ENCODE results near the gene THY1.

Gene THY1

DNA sequence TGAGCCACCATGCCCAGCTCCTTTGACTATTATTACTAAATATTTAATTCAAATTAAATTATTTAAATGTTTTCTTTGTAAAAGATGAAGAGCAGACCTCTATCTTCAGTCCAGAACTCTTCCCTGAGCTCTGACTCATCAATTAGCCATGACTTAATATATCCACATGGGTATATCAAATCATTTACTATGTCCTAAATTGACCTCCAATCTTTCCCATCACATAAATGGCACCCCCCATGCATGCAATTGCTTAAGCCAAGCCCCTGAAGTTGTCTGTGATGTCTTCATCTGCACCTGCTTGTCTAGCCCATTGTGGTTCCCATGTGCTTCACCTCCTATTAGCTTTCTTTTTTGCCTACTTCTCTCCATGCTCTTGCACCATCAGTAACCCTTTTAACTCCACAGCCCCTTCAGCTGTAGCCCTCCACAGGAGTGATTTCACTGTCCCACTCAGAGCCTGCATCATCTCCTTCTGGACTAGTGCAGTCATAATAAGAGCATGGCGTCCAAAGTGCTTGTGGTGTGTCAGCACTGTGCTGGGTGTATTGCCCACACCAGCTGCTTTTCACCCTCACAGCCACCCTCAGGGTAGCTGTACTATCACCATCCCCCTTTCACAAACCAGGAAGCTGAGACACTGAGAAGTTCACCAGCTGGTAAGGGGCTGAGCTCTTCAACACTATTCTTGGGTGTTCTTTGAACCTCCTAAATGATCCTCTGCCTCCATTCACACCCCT, 11.8 kb upstream of the THY1 start:
- no peak overlapping the region for H2AFZ ChIP-seq (ENCODE audit: low read length)
- no peak overlapping the region for H3K27ac ChIP-seq (ENCODE audit: low read length)
- TF ChIP-seq EZH2 (optimal IDR thresholded peaks at IDR 0.05; ENCODE audit: low read depth, low read length) (no peak), EZH2phosphoT487 (IDR thresholded peaks at IDR 0.05; ENCODE audit: low read length) (no peak), CTCF (IDR thresholded peaks at IDR 0.05; ENCODE audit: low read length) (no peak)

DNA sequence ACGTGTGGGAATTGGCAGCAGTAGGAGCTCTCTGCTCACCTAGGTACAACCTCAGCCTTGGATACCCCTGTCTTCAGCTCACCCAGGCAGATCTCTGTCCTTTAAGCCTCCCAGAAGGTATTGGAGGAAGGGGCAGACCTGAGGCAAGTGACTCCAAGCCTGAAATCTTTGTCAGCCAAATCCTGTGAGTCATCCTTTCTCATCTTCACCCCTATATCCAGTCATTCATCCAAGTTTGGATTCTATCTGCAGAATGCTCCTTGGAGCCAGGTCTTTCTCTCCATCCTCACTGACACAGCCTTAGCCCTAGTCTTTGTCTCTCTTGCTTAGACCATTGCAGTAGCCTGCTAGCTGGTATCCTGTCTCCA, 10.4 kb upstream of the THY1 start:
- Histone ChIP-seq H3K9me2 (replicated peaks; ENCODE audit: insufficient read depth, low read length) (no peaks in the 10 kb centered on the region), H3K36me3 (replicated peaks; ENCODE audit: insufficient read depth, low read length) (no peaks in the 10 kb centered on the region), H3K27me3 (replicated peaks; ENCODE audit: insufficient read depth, low read length) (no peaks in the 10 kb centered on the region), H4K20me1 (ENCODE audit: insufficient read depth, low read length) (no peaks in the 10 kb centered on the region), H3K27ac (ENCODE audit: low read length) (no peak overlapping the region), H3K4me2 (ENCODE audit: low read depth, low read length) (no peak overlapping the region), H3K9ac (ENCODE audit: low read length) (no peak overlapping the region), H2AFZ (ENCODE audit: low read length) (no peak overlapping the region), H3K4me1 (ENCODE audit: low read length) (no peaks in the 10 kb centered on the region), H3F3A (ENCODE audit: insufficient read depth, low read length) (no peaks in the 10 kb centered on the region), H3K9me3 (replicated peaks; ENCODE audit: insufficient read depth, low read length) (no peaks in the 10 kb centered on the region), H3K79me2 (ENCODE audit: low read length) (no peaks in the 10 kb centered on the region), H3K4me3 (ENCODE audit: low read length) (no peak overlapping the region)
- no peak for DNase-seq
- TF ChIP-seq EZH2 (optimal IDR thresholded peaks at IDR 0.05; ENCODE audit: low read depth, low read length) (no peak), EZH2phosphoT487 (IDR thresholded peaks at IDR 0.05; ENCODE audit: low read length) (no peak)

More for the DNA sequence above, 11.8 kb upstream of the THY1 start:
- H3K4me2 ChIP-seq (ENCODE audit: low read depth, low read length), result no peak overlapping the region
- H3F3A ChIP-seq (ENCODE audit: insufficient read depth, low read length), result no peaks in the 10 kb centered on the region
- H3K9ac ChIP-seq (ENCODE audit: low read length), result no peak overlapping the region
- no peaks in the 10 kb centered on the region for H3K79me2 ChIP-seq (ENCODE audit: low read length)
- H3K4me3 ChIP-seq (ENCODE audit: low read length), result no peak overlapping the region
- no peaks in the 10 kb centered on the region for H3K27me3 ChIP-seq (replicated peaks; ENCODE audit: insufficient read depth, low read length)
- no peaks in the 10 kb centered on the region for H4K20me1 ChIP-seq (ENCODE audit: insufficient read depth, low read length)
- no peak for DNase-seq
- H3K36me3 ChIP-seq (replicated peaks; ENCODE audit: insufficient read depth, low read length), result no peaks in the 10 kb centered on the region
- no peaks in the 10 kb centered on the region for H3K9me3 ChIP-seq (replicated peaks; ENCODE audit: insufficient read depth, low read length)
- H3K9me2 ChIP-seq (replicated peaks; ENCODE audit: insufficient read depth, low read length), result no peaks in the 10 kb centered on the region
- H3K4me1 ChIP-seq (ENCODE audit: low read length), result no peaks in the 10 kb centered on the region

- Histone ChIP-seq H3K4me1 (ENCODE audit: low read length) (no peaks in the 10 kb centered on the region), H2AFZ (ENCODE audit: low read length) (no peak overlapping the region), H3F3A (ENCODE audit: insufficient read depth, low read length) (no peaks in the 10 kb centered on the region), H4K20me1 (ENCODE audit: insufficient read depth, low read length) (no peaks in the 10 kb centered on the region), H3K27me3 (replicated peaks; ENCODE audit: insufficient read depth, low read length) (no peaks in the 10 kb centered on the region), H3K9me2 (replicated peaks; ENCODE audit: insufficient read depth, low read length) (no peaks in the 10 kb centered on the region), H3K27ac (ENCODE audit: low read length) (no peak overlapping the region), H3K9me3 (replicated peaks; ENCODE audit: insufficient read depth, low read length) (no peaks in the 10 kb centered on the region), H3K79me2 (ENCODE audit: low read length) (no peaks in the 10 kb centered on the region), H3K4me2 (ENCODE audit: low read depth, low read length) (no peak overlapping the region), H3K4me3 (ENCODE audit: low read length) (no peak overlapping the region), H3K36me3 (replicated peaks; ENCODE audit: insufficient read depth, low read length) (no peaks in the 10 kb centered on the region), H3K9ac (ENCODE audit: low read length) (no peak overlapping the region)
- TF ChIP-seq CTCF (IDR thresholded peaks at IDR 0.05; ENCODE audit: low read length) (no peak), EZH2 (optimal IDR thresholded peaks at IDR 0.05; ENCODE audit: low read depth, low read length) (no peak), EZH2phosphoT487 (IDR thresholded peaks at IDR 0.05; ENCODE audit: low read length) (no peak)
- no peak for DNase-seq
Observed at GRCh38 chr11:119432484-119433357, 9.7 kb upstream of the THY1 start.

All from MM.1S (cell line).